OCI-LY3 (cell line): Measurements from ENCODE around the gene SCUBE3.

Source experiments
- CTCF ChIP-seq: fragments of 200-600, 300-600 bp; sonication (generic); IDR thresholded peaks from 2 replicates; pipeline ENCODE4 v1.5.1; 2014; ENCODE audit warnings: antibody characterized with exemption, low read length, low read depth
- EZH2phosphoT487 ChIP-seq: fragments of 200-600 bp; shearing (Covaris generic); IDR thresholded peaks from 2 replicates; pipeline ENCODE4 v1.6.1; 2018; ENCODE audit warnings: antibody characterized with exemption, mixed run types, low read depth

GRCh38 chr6:35216412-35216732, 2.6 kb downstream of the SCUBE3 start:
- TF ChIP-seq CTCF: no peak
- no peak for TF ChIP-seq EZH2phosphoT487
